ENCODE results near the gene FBXO31. TPM values are rescaled to one million over a fixed set of nuclear protein-coding genes. Genes with fewer than 3 reads are reported as not detected.

Gene FBXO31
- total and polyA plus RNA-seq, 2 experiments from 2014 or later = 16.5 to 28.9 TPM

GRCh38 chr16:87350031-87350430 lies 33.5 kb downstream of the FBXO31 start:
- no peak for TF ChIP-seq EZH2phosphoT487 (IDR thresholded peaks at IDR 0.05; ENCODE audit: low read depth, severe bottlenecking, unreplicated experiment)
- TF ChIP-seq CTCF (IDR thresholded peaks at IDR 0.05; ENCODE audit: poor library complexity) = no peak
- no peak for TF ChIP-seq EZH2 (IDR thresholded peaks at IDR 0.05; ENCODE audit: borderline replicate concordance)
- H3K9me3 ChIP-seq (ENCODE audit: low read depth) = no peaks in the 10 kb centered on the region
- H2AFZ ChIP-seq = no peak overlapping the region
- H3K4me1 ChIP-seq (ENCODE audit: insufficient read depth) = peaks cover 5% of the 10 kb centered on the region
- peaks cover 3% of the 10 kb centered on the region for H3K79me2 ChIP-seq
- WGBS (ENCODE audit: low lambda C conversion rate, missing lambda C conversion rate) = 94% methylated on average over 8 of the region's 8 CpGs
- DNase-seq (ENCODE audit: low spot score) = no peak
- no peak overlapping the region for H3K4me3 ChIP-seq
- H4K20me1 ChIP-seq (ENCODE audit: insufficient read depth, poor library complexity, severe bottlenecking) = no peaks in the 10 kb centered on the region
- H3K36me3 ChIP-seq (replicated peaks; ENCODE audit: insufficient read depth, low read depth) = no peaks in the 10 kb centered on the region
- H3K27ac ChIP-seq = no peak overlapping the region
- no peaks in the 10 kb centered on the region for H3K9me2 ChIP-seq (replicated peaks; ENCODE audit: insufficient read depth)
- H3K4me2 ChIP-seq = no peak overlapping the region
- H3K27me3 ChIP-seq = no peaks in the 10 kb centered on the region

- H4K20me1 ChIP-seq (ENCODE audit: insufficient read depth, poor library complexity, severe bottlenecking) = no peaks in the 10 kb centered on the region
- TF ChIP-seq EZH2 (IDR thresholded peaks at IDR 0.05; ENCODE audit: borderline replicate concordance) (no peak), EZH2phosphoT487 (IDR thresholded peaks at IDR 0.05; ENCODE audit: low read depth, severe bottlenecking, unreplicated experiment) (no peak), CTCF (IDR thresholded peaks at IDR 0.05; ENCODE audit: poor library complexity) (no peak)
- no peaks in the 10 kb centered on the region for H3K9me3 ChIP-seq (ENCODE audit: low read depth)
- no peak overlapping the region for H2AFZ ChIP-seq
- H3K4me2 ChIP-seq = no peak overlapping the region
- no peak for DNase-seq (ENCODE audit: low spot score)
- H3K79me2 ChIP-seq = peaks cover 3% of the 10 kb centered on the region
- H3K36me3 ChIP-seq (replicated peaks; ENCODE audit: insufficient read depth, low read depth) = no peaks in the 10 kb centered on the region
- no peak overlapping the region for H3K4me3 ChIP-seq
- WGBS (ENCODE audit: low lambda C conversion rate, missing lambda C conversion rate) = 90% methylated on average over 13 of the region's 13 CpGs
- no peaks in the 10 kb centered on the region for H3K9me2 ChIP-seq (replicated peaks; ENCODE audit: insufficient read depth)
- H3K27me3 ChIP-seq = no peaks in the 10 kb centered on the region
- peaks cover 5% of the 10 kb centered on the region for H3K4me1 ChIP-seq (ENCODE audit: insufficient read depth)
- H3K27ac ChIP-seq = no peak overlapping the region
Measured at GRCh38 chr16:87348616-87349157, 34.9 kb downstream of the FBXO31 start.

GRCh38 chr16:87347932-87348615 lies 35.5 kb downstream of the FBXO31 start:
- Histone ChIP-seq H3K4me3 (no peak overlapping the region), H3K27me3 (no peaks in the 10 kb centered on the region), H3K9me2 (replicated peaks; ENCODE audit: insufficient read depth) (no peaks in the 10 kb centered on the region), H3K36me3 (replicated peaks; ENCODE audit: insufficient read depth, low read depth) (no peaks in the 10 kb centered on the region), H3K9me3 (ENCODE audit: low read depth) (no peaks in the 10 kb centered on the region), H2AFZ (no peak overlapping the region), H3K79me2 (peaks cover 3% of the 10 kb centered on the region), H3K4me1 (ENCODE audit: insufficient read depth) (peaks cover 5% of the 10 kb centered on the region), H4K20me1 (ENCODE audit: insufficient read depth, poor library complexity, severe bottlenecking) (no peaks in the 10 kb centered on the region), H3K27ac (no peak overlapping the region), H3K4me2 (no peak overlapping the region)
- TF ChIP-seq EZH2 (IDR thresholded peaks at IDR 0.05; ENCODE audit: borderline replicate concordance) = no peak
- no peak for TF ChIP-seq EZH2phosphoT487 (IDR thresholded peaks at IDR 0.05; ENCODE audit: low read depth, severe bottlenecking, unreplicated experiment)
- no peak for TF ChIP-seq CTCF (IDR thresholded peaks at IDR 0.05; ENCODE audit: poor library complexity)
- 93% methylated on average over 12 of the region's 13 CpGs for WGBS (ENCODE audit: low lambda C conversion rate, missing lambda C conversion rate)
- DNase-seq (ENCODE audit: low spot score) = no peak
